Ovary (tissue), 9 donors: ENCODE data around the gene VEPH1. TPM values are rescaled to one million over a fixed set of nuclear protein-coding genes. Genes with fewer than 3 reads are reported as not detected.

Source experiments
- DNase-seq, 5 donors: peaks; one replicate each; pipeline ENCODE4 v3.0.0-alpha.2; 2019 to 2020
- H3K27ac ChIP-seq, 2 donors: fragments of 200-600 bp; one replicate each; pipeline versions ENCODE4 v1.5.1 to v1.8.0; 2019 to 2022
- H3K27me3 ChIP-seq: fragments of 200-600 bp; one replicate; pipeline ENCODE4 v1.8.0; 2022
- H3K36me3 ChIP-seq: fragments of 200-600 bp; sonication (generic); one replicate; pipeline ENCODE4 v1.5.1; 2019
- H3K4me1 ChIP-seq: one replicate; pipeline ENCODE4 v1.8.1; 2013; ENCODE audit warnings: mild to moderate bottlenecking, moderate library complexity; ENCODE audit not compliant: insufficient read depth
- H3K4me3 ChIP-seq: fragments of 200-600 bp; sonication (generic); one replicate; pipeline ENCODE4 v1.5.1; 2017
- H3K9me3 ChIP-seq, 2 donors: fragments of 200-600 bp in 1 of 2; sonication (generic) in 1 of 2; one replicate each; pipeline versions ENCODE4 v1.5.1 to v1.8.1; 2013 to 2019; ENCODE audit warnings: mild to moderate bottlenecking in 1 of 2, moderate library complexity in 1 of 2
- EP300 ChIP-seq: sonication (generic); formaldehyde crosslinking; IDR thresholded peaks from one replicate; pipeline ENCODE4 v1.6.1; 2017; ENCODE audit warnings: antibody characterized with exemption
- POLR2A ChIP-seq: fragments of 450-650 bp; IDR thresholded peaks from one replicate; pipeline ENCODE4 v1.6.1; 2017; ENCODE audit warnings: antibody characterized with exemption, mild to moderate bottlenecking, moderate library complexity
- WGBS, 3 donors: extraction: QIAGEN DNeasy Blood & Tissue Kit in 1 of 3; methylation state at CpG; one replicate each; pipeline versions ENCODE4 v1.1.5 to v1.1.7; 2013 to 2017; 5-methylcytosine and 5-hydroxymethylcytosine counted together
- intact Hi-C, 4 donors: fragments of 100-400 bp; cut with DNase I; formaldehyde crosslinking; loops; one replicate each; pipeline versions ENCODE4 v1.11.0 to v1.15.1; 2022 to 2023
- polyA plus RNA-seq, 2 donors: library from polyadenylated mRNA; stranded (reverse); fragments of 200-250 nt in 1 of 2; fragments of 350-450 nt in 1 of 2; fragmentation: Illumina TruSeq in 1 of 2; extraction: RNeasy Lipid Tissue Mini Kit (QIAGEN cat#74804) in 1 of 2; gene quantifications; one replicate each; pipeline ENCODE4 v1.2.3, GENCODE V29; 2013 to 2014
- total RNA-seq, 7 donors: library from RNA; depleted of rRNA in 2 of 7; stranded (reverse); fragments of >200 nt in 2 of 7; fragmentation: NEBNext Ultra II Directional in 3 of 7; extraction: Animal tissue kit (Norgen Biotek cat#: 25700) in 3 of 7; gene quantifications; one replicate each; pipeline versions ENCODE4 v1.1.0 to v1.2.4, GENCODE V29; 2016 to 2023
- TF ChIP-seq, protein P1 (sequence below), 3 donors: fragments of 450-650 bp in 2 of 3; fragments of 200-600 bp in 1 of 3; IDR thresholded peaks; one replicate each; pipeline versions ENCODE4 v1.5.1 to v1.8.0; 2016 to 2022; ENCODE audit warnings: antibody characterized with exemption in 3 of 3, mild to moderate bottlenecking in 1 of 3
- donor health status: DM: no; HTN: no; CAD: no; lungs with moderate emphysema.
- donor health status: DM: no; HTN: no; CAD: no.
- donor health status: Bipolar disorder and iron deficiency.
- donor health status: DM: yes; HTN: yes; CAD: no.
- donor health status: DM: no; HTN: no; CAD: no.
- donor health status: DM: yes; HTN: yes; CAD: no.

The VEPH1 gene
- total and polyA plus RNA-seq, 9 donors = 0.23 to 4.6 (median 1.3) TPM; not detected in 1

DNA sequence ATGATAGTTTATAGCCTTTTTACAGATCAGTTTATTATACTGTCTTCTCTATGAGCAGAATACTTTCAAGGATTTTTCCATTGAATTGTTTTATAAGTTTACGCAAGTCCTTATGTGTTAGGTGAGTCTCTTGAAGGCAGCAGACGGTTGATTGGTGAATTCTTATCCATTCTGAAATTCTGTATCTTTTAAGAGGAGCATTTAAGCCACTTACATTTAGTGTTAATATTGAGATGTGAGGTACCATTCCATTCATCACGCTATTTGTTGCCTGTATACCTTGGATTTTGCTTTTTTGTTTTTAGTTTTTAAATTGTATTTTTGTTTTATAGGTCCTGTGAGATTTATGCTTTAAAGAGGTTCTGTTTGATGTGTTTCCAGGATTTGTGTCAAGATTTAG is 32.5 kb upstream of the VEPH1 start:
- TF ChIP-seq, protein P1, sequence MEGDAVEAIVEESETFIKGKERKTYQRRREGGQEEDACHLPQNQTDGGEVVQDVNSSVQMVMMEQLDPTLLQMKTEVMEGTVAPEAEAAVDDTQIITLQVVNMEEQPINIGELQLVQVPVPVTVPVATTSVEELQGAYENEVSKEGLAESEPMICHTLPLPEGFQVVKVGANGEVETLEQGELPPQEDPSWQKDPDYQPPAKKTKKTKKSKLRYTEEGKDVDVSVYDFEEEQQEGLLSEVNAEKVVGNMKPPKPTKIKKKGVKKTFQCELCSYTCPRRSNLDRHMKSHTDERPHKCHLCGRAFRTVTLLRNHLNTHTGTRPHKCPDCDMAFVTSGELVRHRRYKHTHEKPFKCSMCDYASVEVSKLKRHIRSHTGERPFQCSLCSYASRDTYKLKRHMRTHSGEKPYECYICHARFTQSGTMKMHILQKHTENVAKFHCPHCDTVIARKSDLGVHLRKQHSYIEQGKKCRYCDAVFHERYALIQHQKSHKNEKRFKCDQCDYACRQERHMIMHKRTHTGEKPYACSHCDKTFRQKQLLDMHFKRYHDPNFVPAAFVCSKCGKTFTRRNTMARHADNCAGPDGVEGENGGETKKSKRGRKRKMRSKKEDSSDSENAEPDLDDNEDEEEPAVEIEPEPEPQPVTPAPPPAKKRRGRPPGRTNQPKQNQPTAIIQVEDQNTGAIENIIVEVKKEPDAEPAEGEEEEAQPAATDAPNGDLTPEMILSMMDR (IDR thresholded peaks at IDR 0.05) = no peak
- TF ChIP-seq POLR2A (no peak), EP300 (no peak)
- Histone ChIP-seq H3K4me1 (no peaks in the 10 kb centered on the region), H3K27me3 (no peaks in the 10 kb centered on the region), H3K27ac (no peak overlapping the region), H3K4me3 (no peak overlapping the region), H3K9me3 (no peaks in the 10 kb centered on the region), H3K36me3 (no peaks in the 10 kb centered on the region)
- WGBS, 3 donors = 90 to 94% (median 94%) methylated on average over 3 of the region's 3 CpGs
- DNase-seq = no peak
- intact Hi-C loops = no loop called here

DNA sequence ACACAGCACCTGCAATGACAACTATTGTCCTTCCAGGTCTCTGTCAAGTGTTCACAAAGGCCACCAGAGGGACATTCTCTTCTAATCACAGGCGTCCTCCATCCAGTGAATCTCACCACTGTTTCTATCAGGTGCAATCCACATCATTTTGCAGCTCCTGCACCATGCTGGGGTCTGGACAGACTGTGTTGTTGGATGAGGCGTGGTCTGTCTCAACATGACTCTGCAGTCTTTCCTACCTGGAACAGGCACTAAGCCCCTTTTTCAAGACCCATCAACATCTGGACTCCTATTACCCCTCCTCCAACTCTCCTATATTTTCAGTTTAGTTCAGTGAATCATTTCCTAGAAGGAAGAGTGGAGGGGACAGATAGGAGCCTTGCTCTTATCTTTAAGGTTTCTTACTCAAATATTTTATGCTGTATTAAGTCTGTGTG is 31.5 kb upstream of the VEPH1 start:
- no peak overlapping the region for H3K27ac ChIP-seq
- H3K9me3 ChIP-seq = no peaks in the 10 kb centered on the region
- no peaks in the 10 kb centered on the region for H3K27me3 ChIP-seq
- intact Hi-C loops = no loop called here
- no peaks in the 10 kb centered on the region for H3K36me3 ChIP-seq
- no peak overlapping the region for H3K4me3 ChIP-seq
- no peak for DNase-seq
- H3K4me1 ChIP-seq = no peaks in the 10 kb centered on the region
- WGBS, 3 donors = 86 to 90% (median 89%) methylated on average over 2 of the region's 2 CpGs
- no peak for TF ChIP-seq EP300

DNA sequence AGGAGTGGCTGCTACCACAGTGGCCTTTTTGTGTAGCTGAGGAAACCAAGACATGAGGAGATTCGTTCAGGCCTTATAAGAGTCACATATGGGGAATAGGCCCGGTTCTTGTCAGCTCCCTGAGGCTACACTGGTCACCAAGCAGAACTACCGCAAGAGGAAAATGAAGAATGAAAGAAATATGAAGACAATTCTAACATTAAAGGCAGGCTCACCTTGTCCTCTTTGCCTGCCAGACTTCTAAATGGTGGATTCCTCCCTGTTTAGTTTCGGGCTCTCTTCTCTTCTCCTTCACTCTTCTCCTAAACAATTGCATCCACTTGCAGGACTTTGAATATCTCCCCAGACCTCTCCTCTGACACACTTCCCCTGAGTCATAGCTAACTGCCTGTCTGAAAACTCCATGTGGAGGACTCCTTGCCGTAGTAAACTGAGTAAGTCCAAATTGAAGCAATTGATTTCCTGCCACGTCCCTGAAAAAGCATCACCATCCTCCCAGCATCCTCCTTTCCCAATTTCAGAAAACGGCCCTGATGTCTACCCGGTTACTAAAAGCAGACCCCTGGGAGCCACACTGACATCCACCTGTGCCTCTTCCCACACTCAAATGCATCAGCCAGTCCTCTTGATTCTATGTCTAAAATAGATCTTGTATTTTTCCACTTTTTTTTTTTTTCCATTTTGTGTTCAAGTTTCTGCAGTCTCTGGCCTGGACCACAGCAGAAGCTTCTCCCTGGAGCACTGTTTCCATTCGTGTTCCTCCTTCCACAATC is 30.3 kb upstream of the VEPH1 start:
- no peak for DNase-seq
- Histone ChIP-seq H3K27ac (no peak overlapping the region), H3K36me3 (no peaks in the 10 kb centered on the region), H3K4me3 (no peak overlapping the region), H3K9me3 (no peaks in the 10 kb centered on the region), H3K4me1 (peaks cover 1% of the 10 kb centered on the region), H3K27me3 (no peaks in the 10 kb centered on the region)
- no peak for TF ChIP-seq EP300
- no peak for TF ChIP-seq POLR2A
- TF ChIP-seq, protein P1 (IDR thresholded peaks at IDR 0.05) = no peak
- intact Hi-C loops = no loop called here
- WGBS, 3 donors = 78 to 85% (median 81%) methylated on average over 9 of the region's 9 CpGs

DNA sequence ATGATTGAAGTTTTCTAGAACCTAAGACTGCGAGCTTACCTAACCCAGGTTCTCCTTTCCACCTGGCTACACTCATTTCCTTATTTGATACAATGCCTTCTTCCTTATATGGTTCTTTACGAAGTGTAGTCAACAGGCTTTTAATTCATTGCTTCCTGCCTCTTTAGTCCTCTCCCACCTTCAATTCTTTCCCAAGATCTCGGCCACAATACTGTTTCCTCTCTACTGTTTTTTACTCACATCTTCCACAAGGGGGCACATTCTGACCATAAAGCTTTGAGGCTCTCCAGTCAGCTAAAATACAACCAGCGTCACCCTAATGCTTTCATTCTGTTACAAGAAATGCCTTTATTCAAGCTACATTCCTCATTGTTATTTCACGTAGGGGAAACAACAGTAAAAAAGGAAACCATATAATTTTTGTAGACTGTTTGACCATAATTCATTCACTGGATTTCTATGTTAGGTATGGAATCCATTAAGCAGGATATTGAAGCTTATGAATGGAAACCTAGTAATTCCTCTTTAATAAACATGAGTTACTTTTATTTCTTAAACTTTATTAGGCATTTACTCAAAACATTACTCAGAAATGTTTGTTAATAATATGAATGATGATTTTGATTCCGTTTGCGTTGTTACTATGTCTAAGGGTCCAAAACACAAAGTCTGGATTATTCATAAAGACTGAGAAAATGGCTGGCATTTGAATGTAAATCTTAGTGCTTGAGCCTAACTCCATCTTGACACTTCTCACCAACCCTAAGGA is 29.5 kb upstream of the VEPH1 start:
- H3K4me1 ChIP-seq = peaks cover 1% of the 10 kb centered on the region
- no peak overlapping the region for H3K27ac ChIP-seq
- 41 to 44% (median 42%) methylated on average over 7 of the region's 7 CpGs for WGBS, 3 donors
- H3K9me3 ChIP-seq = no peaks in the 10 kb centered on the region
- H3K27me3 ChIP-seq = no peaks in the 10 kb centered on the region
- no peak for DNase-seq
- H3K4me3 ChIP-seq = no peak overlapping the region
- intact Hi-C loops = no loop called here
- no peaks in the 10 kb centered on the region for H3K36me3 ChIP-seq
- no peak for TF ChIP-seq POLR2A
- TF ChIP-seq, protein P1 (IDR thresholded peaks at IDR 0.05) = peak in 2 of 3 donors; percentile 26 to 27

DNA sequence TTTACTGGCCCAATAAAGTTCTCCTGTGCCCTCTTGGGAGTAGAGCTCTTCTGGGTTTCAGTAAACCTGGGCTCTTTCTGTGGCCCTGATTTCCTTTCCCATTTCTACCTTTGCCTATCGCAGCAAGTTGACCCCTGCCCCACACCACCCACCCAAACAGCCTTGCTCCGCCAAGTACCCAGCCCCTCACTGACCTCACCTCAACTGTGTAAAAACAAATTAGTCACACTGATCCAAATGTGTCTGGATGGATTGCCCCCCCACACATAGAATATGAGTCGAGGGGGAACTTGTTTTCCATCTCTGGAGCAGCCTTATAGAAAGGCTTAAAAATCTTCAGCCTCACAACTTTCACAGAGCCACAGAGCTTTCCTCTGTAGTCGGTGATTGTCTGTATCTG is 28.6 kb upstream of the VEPH1 start:
- intact Hi-C loops = no loop called here
- no peak overlapping the region for H3K27ac ChIP-seq
- no peaks in the 10 kb centered on the region for H3K27me3 ChIP-seq
- no peak for TF ChIP-seq POLR2A
- no peak for TF ChIP-seq EP300
- TF ChIP-seq, protein P1 (IDR thresholded peaks at IDR 0.05) = no peak
- no peak for DNase-seq
- 42 to 61% (median 55%) methylated on average over 4 of the region's 4 CpGs for WGBS, 3 donors
- H3K4me3 ChIP-seq = no peak overlapping the region
- H3K36me3 ChIP-seq = no peaks in the 10 kb centered on the region
- peaks cover 1% of the 10 kb centered on the region for H3K4me1 ChIP-seq
- no peaks in the 10 kb centered on the region for H3K9me3 ChIP-seq
